Measurements from ENCODE around the gene JPH3. TPM values are rescaled to one million over a fixed set of nuclear protein-coding genes. Genes with fewer than 3 reads are reported as not detected.

JPH3 gene
- total RNA-seq, 6 experiments from 2014 or later: not detected

DNA sequence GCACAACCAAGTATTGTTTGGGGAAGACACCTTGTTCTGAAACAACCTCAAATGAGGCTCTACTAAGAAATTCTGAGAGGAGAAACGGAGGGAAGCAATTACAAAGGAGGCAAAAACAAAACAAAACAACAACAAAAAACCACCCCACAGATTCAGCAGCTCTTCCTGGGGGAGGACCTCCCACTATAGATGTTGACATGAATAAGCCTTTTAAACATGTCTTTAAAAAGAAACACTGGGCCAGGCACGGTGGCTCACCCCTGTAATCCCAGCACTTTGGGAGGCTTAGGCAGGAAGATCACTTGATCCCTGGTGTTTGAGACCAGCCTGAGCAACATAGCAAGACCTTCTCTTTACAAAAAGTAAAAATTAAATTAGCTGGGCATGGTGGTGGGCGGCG, 22.6 kb upstream of the JPH3 start:
- Mint-ChIP-seq H3K9me3 (no peaks in the 10 kb centered on the region), H3K36me3 (ENCODE audit: low read depth) (no peaks in the 10 kb centered on the region), H3K4me1 (ENCODE audit: low read depth) (peaks cover 44% of the 10 kb centered on the region), H3K27ac (no peak overlapping the region), H3K27me3 (ENCODE audit: insufficient read depth) (peaks cover 9% of the 10 kb centered on the region), H3K4me3 (no peak overlapping the region)
- TF ChIP-seq CTCF (IDR thresholded peaks at IDR 0.05): no peak
- DNase-seq: no peak

DNA sequence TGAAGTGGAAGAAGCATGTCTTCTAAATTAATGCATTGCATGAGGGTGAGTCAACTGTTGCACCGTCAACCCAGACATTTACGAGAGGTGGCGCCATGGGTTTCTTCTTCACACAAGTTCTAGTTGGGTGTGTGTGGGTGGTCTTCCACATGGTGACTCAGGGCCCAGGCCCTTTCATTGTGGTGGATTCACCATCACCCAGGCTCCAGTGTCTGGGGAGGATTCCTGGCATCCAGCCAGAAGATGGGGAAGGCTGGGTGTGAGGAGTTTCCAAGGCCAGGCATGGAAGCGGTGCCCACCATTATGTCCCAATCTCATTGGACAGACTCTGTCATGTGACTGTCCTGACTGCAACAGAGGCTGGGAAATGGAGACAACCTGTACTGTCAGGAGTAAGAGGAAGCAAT, 21.4 kb upstream of the JPH3 start:
- Mint-ChIP-seq H3K4me1 (ENCODE audit: low read depth) (peaks cover 45% of the 10 kb centered on the region), H3K27ac (peak overlapping the region; percentile 94), H3K9me3 (no peaks in the 10 kb centered on the region), H3K27me3 (ENCODE audit: insufficient read depth) (peaks cover 4% of the 10 kb centered on the region), H3K36me3 (ENCODE audit: low read depth) (no peaks in the 10 kb centered on the region), H3K4me3 (peak overlapping the region; percentile 30; the same call in 1 of the 2 replicates)
- peak; percentile 71 for DNase-seq
- TF ChIP-seq CTCF (IDR thresholded peaks at IDR 0.05): peak; percentile 43; the same call in 1 of the 2 replicates

- Mint-ChIP-seq H3K27me3 (ENCODE audit: insufficient read depth) (peaks cover 5% of the 10 kb centered on the region), H3K4me1 (ENCODE audit: low read depth) (peaks cover 45% of the 10 kb centered on the region), H3K36me3 (ENCODE audit: low read depth) (no peaks in the 10 kb centered on the region), H3K4me3 (peak overlapping the region; percentile 78), H3K9me3 (no peaks in the 10 kb centered on the region), H3K27ac (peak overlapping the region; percentile 94)
- peak; percentile 96 for DNase-seq
- TF ChIP-seq CTCF (IDR thresholded peaks at IDR 0.05): no peak
These were observed 20.5 kb upstream of the JPH3 start for GRCh38 chr16:87581857-87582215.

DNA sequence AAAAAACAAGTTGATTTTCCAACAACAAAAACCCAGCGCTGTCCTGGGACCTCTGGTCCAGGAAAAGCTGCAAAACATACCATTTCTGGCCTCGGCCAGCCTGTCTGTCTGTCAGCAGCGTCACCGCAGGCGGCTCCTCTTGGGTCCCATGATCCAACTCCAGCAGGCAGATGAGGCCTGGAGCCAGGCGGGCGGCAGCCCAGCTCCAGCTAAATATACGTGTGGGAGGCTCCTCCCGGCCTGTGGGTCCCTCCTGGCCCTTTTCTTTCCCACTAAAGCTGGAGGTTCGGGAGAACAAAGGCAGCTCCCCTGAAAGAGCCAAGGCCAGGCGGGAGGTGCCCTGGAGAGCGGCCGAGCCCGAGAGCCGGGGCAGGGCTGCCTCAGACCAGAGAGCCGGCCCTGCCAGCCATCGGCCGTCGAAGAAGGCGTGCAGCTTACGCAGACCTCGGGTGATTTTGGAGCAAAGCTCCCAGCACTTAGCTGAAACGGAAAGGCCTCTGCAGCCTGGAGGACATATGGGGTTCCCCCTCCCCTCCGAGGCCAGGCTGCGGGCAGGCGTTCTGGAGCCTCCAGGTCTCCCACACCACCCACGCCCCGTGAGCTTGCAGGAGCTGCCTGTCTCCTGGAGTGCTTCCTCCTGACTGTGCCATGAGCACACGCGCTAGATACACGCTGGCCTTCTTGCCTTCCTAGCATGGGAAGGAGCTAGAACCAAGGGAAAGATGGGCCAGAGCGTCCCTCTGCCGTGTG, 19.9 kb upstream of the JPH3 start:
- peaks cover 5% of the 10 kb centered on the region for H3K27me3 Mint-ChIP-seq (ENCODE audit: insufficient read depth)
- H3K4me1 Mint-ChIP-seq (ENCODE audit: low read depth): peaks cover 45% of the 10 kb centered on the region
- H3K4me3 Mint-ChIP-seq: peak overlapping the region; percentile 78
- peak; percentile 69 for DNase-seq
- H3K27ac Mint-ChIP-seq: peak overlapping the region; percentile 94
- H3K36me3 Mint-ChIP-seq (ENCODE audit: low read depth): no peaks in the 10 kb centered on the region
- no peak for TF ChIP-seq CTCF (IDR thresholded peaks at IDR 0.05)
- H3K9me3 Mint-ChIP-seq: no peaks in the 10 kb centered on the region

- Mint-ChIP-seq H3K4me1 (ENCODE audit: low read depth) (peaks cover 45% of the 10 kb centered on the region), H3K36me3 (ENCODE audit: low read depth) (no peaks in the 10 kb centered on the region), H3K27me3 (ENCODE audit: insufficient read depth) (peaks cover 5% of the 10 kb centered on the region), H3K9me3 (no peaks in the 10 kb centered on the region), H3K27ac (peak overlapping the region; percentile 94), H3K4me3 (peak overlapping the region; percentile 78)
- TF ChIP-seq CTCF (IDR thresholded peaks at IDR 0.05): no peak
- DNase-seq: no peak
These were observed 19.4 kb upstream of the JPH3 start for GRCh38 chr16:87582966-87583325.
